K562 (cell line): Measurements from ENCODE around the gene PRMT7. TPM values are rescaled to one million over a fixed set of nuclear protein-coding genes. Genes with fewer than 3 reads are reported as not detected.

Source experiments
- ATAC-seq: fragments of 200-7000 bp; cut with Tn5 transposase; 3 replicates; pipeline ENCODE4 v1.9.1; 2020; ENCODE audit warnings: moderate library complexity
- BruUV-seq: library from RNA; stranded (reverse); fragments of 400-500 nt; replicated peaks from 2 replicates; lab custom pipeline; 2021; lab: Mats Ljungman, UMichigan
- CTCF ChIA-PET: fragments of 300-600 bp; formaldehyde crosslinking; extraction: SDS; loops from one replicate; lab custom pipeline; 2021; ENCODE audit warnings: low intra/inter-chr PET ratio; lab: Yijun Ruan, JAX
- POLR2A ChIA-PET: fragments of 300-600, 350-650 bp; sonication (Branson Sonifier 250); formaldehyde crosslinking; extraction: SDS; loops from one replicate; lab custom pipeline; 2021; ENCODE audit warnings: antibody characterized with exemption, inconsistent platforms; lab: Yijun Ruan, JAX
- DNase-seq, 4 experiments: peaks; one replicate each; pipeline versions ENCODE4 v3.0.0 to v3.0.0-alpha.2; 2011 to 2018; ENCODE audit warnings: low spot score in 3 of 4, mixed read lengths in 3 of 4; ENCODE audit errors: extremely low read depth in 1 of 4
- FAIRE-seq: peaks from 2 replicates; lab custom pipeline; 2011; peaks lifted over from hg19 to GRCh38; lab: Jason Lieb, UNC
- H2AFZ ChIP-seq: 2 replicates; pipeline ENCODE4 v1.6.0; 2011; ENCODE audit warnings: low read depth, low read length, control low read depth, inconsistent platforms
- H3K27ac ChIP-seq: fragments of 200-600 bp; 3 replicates; pipeline ENCODE4 v1.8.0; 2011; ENCODE audit warnings: low read depth, mild to moderate bottlenecking, control low read depth, inconsistent platforms, low read length, moderate library complexity, mixed read lengths; ENCODE audit errors: extremely low read depth
- H3K27me3 ChIP-seq, 2 experiments: fragments of 300-600 bp in 1 of 2; 2 replicates in 1 of 2; 3 replicates in 1 of 2; pipeline versions ENCODE4 v1.6.0 to v1.8.0; 2011; ENCODE audit warnings: inconsistent platforms in 2 of 2, low read length in 2 of 2, mild to moderate bottlenecking in 1 of 2, mixed read lengths in 1 of 2, moderate library complexity in 1 of 2; ENCODE audit not compliant: control insufficient read depth in 2 of 2, insufficient read depth in 2 of 2
- H3K36me3 ChIP-seq: fragments of 300-600 bp; 3 replicates; pipeline ENCODE4 v1.8.0; 2011; ENCODE audit warnings: mild to moderate bottlenecking, low read length, inconsistent platforms; ENCODE audit not compliant: control insufficient read depth, insufficient read depth
- H3K4me1 ChIP-seq, 2 experiments: fragments of 200-600 bp in 1 of 2; replicated peaks in 1 of 2; 2 replicates in 1 of 2; 3 replicates in 1 of 2; pipeline versions ENCODE4 v1.5.1 to v1.8.0; 2011; ENCODE audit warnings: inconsistent platforms in 2 of 2, low read length in 2 of 2, mild to moderate bottlenecking in 1 of 2, mixed read lengths in 1 of 2, moderate library complexity in 1 of 2; ENCODE audit not compliant: control insufficient read depth in 2 of 2, insufficient read depth in 2 of 2
- H3K4me2 ChIP-seq: 2 replicates; pipeline ENCODE4 v1.6.1; 2011; ENCODE audit warnings: low read length, control low read depth, inconsistent platforms, mixed read lengths; ENCODE audit not compliant: insufficient read depth
- H3K4me3 ChIP-seq: fragments of 200-600 bp; sonication (generic), shearing (Covaris generic); 2 replicates; pipeline ENCODE4 v1.5.1; 2016; ENCODE audit warnings: control low read depth, inconsistent platforms
- H3K79me2 ChIP-seq: fragments of 200-600 bp; 3 replicates; pipeline ENCODE4 v1.8.0; 2011; ENCODE audit warnings: low read length, inconsistent platforms; ENCODE audit not compliant: control insufficient read depth, insufficient read depth
- H3K9ac ChIP-seq, 2 experiments: 2 replicates each; pipeline versions ENCODE4 v1.6.0 to v1.6.1; 2011; ENCODE audit warnings: low read depth in 2 of 2, low read length in 2 of 2, control low read depth in 1 of 2, inconsistent platforms in 1 of 2, mild to moderate bottlenecking in 1 of 2, mixed read lengths in 1 of 2; ENCODE audit not compliant: insufficient read depth in 1 of 2
- H3K9me1 ChIP-seq: one replicate; pipeline ENCODE4 v1.6.0; 2011; ENCODE audit warnings: inconsistent platforms, mild to moderate bottlenecking, low read length, moderate library complexity; ENCODE audit not compliant: control insufficient read depth, insufficient read depth
- H3K9me3 ChIP-seq: replicated peaks from 2 replicates; pipeline ENCODE4 v1.5.1; 2011; ENCODE audit warnings: low read depth, low read length, inconsistent platforms; ENCODE audit not compliant: control insufficient read depth, insufficient read depth
- H4K20me1 ChIP-seq: replicated peaks from 2 replicates; pipeline ENCODE4 v1.6.1; 2011; ENCODE audit warnings: low read length, inconsistent platforms, mixed read lengths; ENCODE audit not compliant: control insufficient read depth, insufficient read depth
- BMI1 ChIP-seq: fragments of 150-350 bp; IDR thresholded peaks from 2 replicates; pipeline ENCODE4 v1.6.1; 2014; ENCODE audit warnings: low read length
- FOXM1 ChIP-seq, 2 experiments: fragments of 450-650 bp in 1 of 2; sonication (generic) in 1 of 2; formaldehyde crosslinking in 1 of 2; IDR thresholded peaks; 2 replicates each; pipeline versions ENCODE4 v1.6.1 to v1.9.0; 2017 to 2022; ENCODE audit warnings: low read depth in 2 of 2, mild to moderate bottlenecking in 2 of 2, missing genetic modification reagents in 1 of 2, moderate library complexity in 1 of 2
- GTF2E2 ChIP-seq: fragments of 200-800 bp; sonication (Bioruptor generic); IDR thresholded peaks from 2 replicates; pipeline ENCODE4 v1.6.1; 2016; ENCODE audit warnings: missing genetic modification characterization, missing compliant biosample characterization
- MEF2D ChIP-seq: conservative IDR thresholded peaks from 2 replicates; pipeline ENCODE4 v1.6.1; 2016; ENCODE audit warnings: low read depth, missing genetic modification characterization, missing compliant biosample characterization
- PTTG1 ChIP-seq: fragments of 450-650 bp; IDR thresholded peaks from 2 replicates; pipeline ENCODE4 v1.6.1; 2016; ENCODE audit warnings: low read depth, mild to moderate bottlenecking, missing genetic modification characterization, missing compliant biosample characterization
- STAG1 ChIP-seq: sonication (generic); formaldehyde crosslinking; IDR thresholded peaks from 2 replicates; pipeline ENCODE4 v1.5.0; 2020; ENCODE audit warnings: missing genetic modification reagents, borderline replicate concordance
- ZFP36 ChIP-seq: fragments of 150-350 bp; IDR thresholded peaks from 2 replicates; pipeline ENCODE4 v1.6.1; 2018; ENCODE audit warnings: low read length, low read depth; ENCODE audit not compliant: partially characterized antibody
- ZNF311 ChIP-seq: fragments of 250-450 bp; sonication (Bioruptor Pico); IDR thresholded peaks from 2 replicates; pipeline ENCODE4 v1.4.0; 2020; ENCODE audit warnings: mild to moderate bottlenecking, moderate library complexity
- ZNF449 ChIP-seq: fragments of 250-450 bp; sonication (Bioruptor Pico); IDR thresholded peaks from 2 replicates; pipeline ENCODE4 v1.8.0; 2022; ENCODE audit warnings: moderate library complexity, mild to moderate bottlenecking, inconsistent platforms
- WGBS: fragments of 100-300 bp; shearing (Covaris generic); methylation state at CpG from one replicate; pipeline ENCODE4 v1.1.6; 2016; ENCODE audit warnings: low coverage, mixed read lengths; ENCODE audit not compliant: insufficient coverage; ENCODE audit errors: missing lambda C conversion rate; 5-methylcytosine and 5-hydroxymethylcytosine counted together
- in situ Hi-C: fragments of 300-500 bp; cut with MboI; formaldehyde crosslinking; loops from 4 replicates; pipeline ENCODE4 v1.15.0; 2018; ENCODE audit warnings: inconsistent platforms, mixed read lengths
- intact Hi-C: fragments of 100-400 bp; cut with micrococcal nuclease; formaldehyde crosslinking; loops from 2 replicates; pipeline ENCODE4 v1.14.2; 2022
- polyA plus RNA-seq, 8 experiments: library from polyadenylated mRNA; depleted of rRNA in 4 of 8; stranded (reverse) in 5 of 8; unstranded in 3 of 8; fragments of >200 nt; fragmentation: Nextera tagmentation in 2 of 8; fragmentation: Illumina TruSeq in 1 of 8; extraction: Ambion mirVana in 2 of 8; extraction: Trizol in 1 of 8; gene quantifications; 2 replicates each; pipeline versions ENCODE4 v1.2.1 to v1.2.3, GENCODE V29; 2011 to 2014; ENCODE audit warnings: inconsistent platforms in 1 of 8, missing spikeins in 1 of 8
- total RNA-seq, 7 experiments: library from RNA; depleted of rRNA in 6 of 7; stranded (reverse); fragments of >200 nt in 6 of 7; fragmentation: Illumina TruSeq in 2 of 7; extraction: Trizol in 2 of 7; gene quantifications; 2 replicates each; pipeline versions ENCODE4 v1.2.1 to v1.2.3, GENCODE V29; 2011 to 2021; ENCODE audit warnings: low replicate concordance in 1 of 7
- TF ChIP-seq, protein P1 (sequence below): fragments of 450-650 bp; formaldehyde crosslinking; IDR thresholded peaks from 2 replicates; pipeline ENCODE4 v1.4.0; 2020; ENCODE audit warnings: mild to moderate bottlenecking
- TF ChIP-seq, protein P2 (sequence below): fragments of 250-450 bp; sonication (Bioruptor Pico); IDR thresholded peaks from 2 replicates; pipeline ENCODE4 v1.4.0; 2020; ENCODE audit warnings: borderline replicate concordance
- TF ChIP-seq, protein P3 (sequence below): sonication (generic); formaldehyde crosslinking; IDR thresholded peaks from 2 replicates; pipeline ENCODE4 v1.8.0; 2022; ENCODE audit warnings: missing genetic modification reagents, mild to moderate bottlenecking, borderline replicate concordance

PRMT7 gene
- total and polyA plus RNA-seq, 9 of the 15 experiments (the other 6 are each of a cell fraction or from before 2014, with no cell fraction given), result 6.4 to 88.8 (median 73.1) TPM

- no peak overlapping the region for H3K9ac ChIP-seq
- peaks cover 0 to 20% of the 10 kb centered on the region in 2 experiments; a peak in 4 of 5 replicates for H3K4me1 ChIP-seq
- peak overlapping the region; percentile 28; the same call in 1 of the 3 replicates for H3K27ac ChIP-seq
- FAIRE-seq (no peak), DNase-seq (no peak), ATAC-seq (no peak)
- H3K9me3 ChIP-seq, result no peaks in the 10 kb centered on the region
- peaks cover 76% of the 10 kb centered on the region for H3K36me3 ChIP-seq
- no peak overlapping the region for H2AFZ ChIP-seq
- peaks cover 32% of the 10 kb centered on the region for H3K79me2 ChIP-seq
- H3K9me1 ChIP-seq, result no peaks in the 10 kb centered on the region
- H4K20me1 ChIP-seq, result 0 out of 2 replicates have a peak, but pooled peaks cover 6% of the 10 kb centered on the region
- H3K4me3 ChIP-seq, result no peak overlapping the region
- ChIA-PET POLR2A (interaction anchor here (0.6 to 1.8 kb wide), 11 partner anchors 9 to 577 kb away, joined by 3 to 8 read pairs (median 3); no protein-coding TSS in a partner anchor), CTCF (no interaction called here)
- no peak overlapping the region for H3K4me2 ChIP-seq
- intact Hi-C loops (no loop called here), in situ Hi-C loops (no loop called here)
- H3K27me3 ChIP-seq, result no peaks in the 10 kb centered on the region
- 69% methylated on average over 5 of the region's 5 CpGs for WGBS
- no TSS peak for BruUV-seq
- TF ChIP-seq, protein P1, sequence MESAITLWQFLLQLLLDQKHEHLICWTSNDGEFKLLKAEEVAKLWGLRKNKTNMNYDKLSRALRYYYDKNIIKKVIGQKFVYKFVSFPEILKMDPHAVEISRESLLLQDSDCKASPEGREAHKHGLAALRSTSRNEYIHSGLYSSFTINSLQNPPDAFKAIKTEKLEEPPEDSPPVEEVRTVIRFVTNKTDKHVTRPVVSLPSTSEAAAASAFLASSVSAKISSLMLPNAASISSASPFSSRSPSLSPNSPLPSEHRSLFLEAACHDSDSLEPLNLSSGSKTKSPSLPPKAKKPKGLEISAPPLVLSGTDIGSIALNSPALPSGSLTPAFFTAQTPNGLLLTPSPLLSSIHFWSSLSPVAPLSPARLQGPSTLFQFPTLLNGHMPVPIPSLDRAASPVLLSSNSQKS (CRISPR knock-in tag), result no peak
- no peak for TF ChIP-seq MEF2D (tag)
- no peak for TF ChIP-seq GTF2E2 (tag)
- no peak for TF ChIP-seq ZFP36
- TF ChIP-seq BMI1, result no peak
- TF ChIP-seq, protein P2, sequence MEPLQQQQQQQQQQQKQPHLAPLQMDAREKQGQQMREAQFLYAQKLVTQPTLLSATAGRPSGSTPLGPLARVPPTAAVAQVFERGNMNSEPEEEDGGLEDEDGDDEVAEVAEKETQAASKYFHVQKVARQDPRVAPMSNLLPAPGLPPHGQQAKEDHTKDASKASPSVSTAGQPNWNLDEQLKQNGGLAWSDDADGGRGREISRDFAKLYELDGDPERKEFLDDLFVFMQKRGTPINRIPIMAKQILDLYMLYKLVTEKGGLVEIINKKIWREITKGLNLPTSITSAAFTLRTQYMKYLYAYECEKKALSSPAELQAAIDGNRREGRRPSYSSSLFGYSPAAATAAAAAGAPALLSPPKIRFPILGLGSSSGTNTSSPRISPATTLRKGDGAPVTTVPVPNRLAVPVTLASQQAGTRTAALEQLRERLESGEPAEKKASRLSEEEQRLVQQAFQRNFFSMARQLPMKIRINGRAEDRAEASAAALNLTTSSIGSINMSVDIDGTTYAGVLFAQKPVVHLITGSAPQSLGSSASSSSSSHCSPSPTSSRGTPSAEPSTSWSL, result no peak
- TF ChIP-seq PTTG1 (tag), result no peak
- TF ChIP-seq FOXM1 (IDR thresholded peaks at IDR 0.05; ENCODE audit: low read depth), result no peak
- no peak for TF ChIP-seq FOXM1 (CRISPR knock-in tag; IDR thresholded peaks at IDR 0.05; ENCODE audit: low read depth)
- TF ChIP-seq, protein P3, sequence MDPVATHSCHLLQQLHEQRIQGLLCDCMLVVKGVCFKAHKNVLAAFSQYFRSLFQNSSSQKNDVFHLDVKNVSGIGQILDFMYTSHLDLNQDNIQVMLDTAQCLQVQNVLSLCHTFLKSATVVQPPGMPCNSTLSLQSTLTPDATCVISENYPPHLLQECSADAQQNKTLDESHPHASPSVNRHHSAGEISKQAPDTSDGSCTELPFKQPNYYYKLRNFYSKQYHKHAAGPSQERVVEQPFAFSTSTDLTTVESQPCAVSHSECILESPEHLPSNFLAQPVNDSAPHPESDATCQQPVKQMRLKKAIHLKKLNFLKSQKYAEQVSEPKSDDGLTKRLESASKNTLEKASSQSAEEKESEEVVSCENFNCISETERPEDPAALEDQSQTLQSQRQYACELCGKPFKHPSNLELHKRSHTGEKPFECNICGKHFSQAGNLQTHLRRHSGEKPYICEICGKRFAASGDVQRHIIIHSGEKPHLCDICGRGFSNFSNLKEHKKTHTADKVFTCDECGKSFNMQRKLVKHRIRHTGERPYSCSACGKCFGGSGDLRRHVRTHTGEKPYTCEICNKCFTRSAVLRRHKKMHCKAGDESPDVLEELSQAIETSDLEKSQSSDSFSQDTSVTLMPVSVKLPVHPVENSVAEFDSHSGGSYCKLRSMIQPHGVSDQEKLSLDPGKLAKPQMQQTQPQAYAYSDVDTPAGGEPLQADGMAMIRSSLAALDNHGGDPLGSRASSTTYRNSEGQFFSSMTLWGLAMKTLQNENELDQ, result no peak
- TF ChIP-seq ZNF311 (CRISPR knock-in tag), result no peak
- TF ChIP-seq STAG1 (CRISPR knock-in tag), result no peak
- no peak for TF ChIP-seq ZNF449 (CRISPR knock-in tag)
Observed at GRCh38 chr16:68283346-68283745, 27.5 kb upstream of the PRMT7 start.
